IMR-90 (cell line): Measurements from ENCODE around the gene SIK3.
"Not testable (repeated sequence)": the region's sequence is repeated elsewhere in the genome, so short reads cannot be mapped to it uniquely, and the experiment has no call there.

Experiments
- CEBPB ChIP-seq: IDR thresholded peaks from 2 replicates; pipeline ENCODE4 v1.6.1; 2012; ENCODE audit warnings: low read depth, low read length, improper control_type of control experiment
- FOS ChIP-seq: fragments of 150-350 bp; IDR thresholded peaks from 2 replicates; pipeline ENCODE4 v1.6.1; 2016; ENCODE audit warnings: low read depth, low read length
- MXI1 ChIP-seq: IDR thresholded peaks from 2 replicates; pipeline ENCODE4 v1.6.1; 2012; ENCODE audit warnings: low read depth, mild to moderate bottlenecking, low read length, moderate library complexity, borderline replicate concordance
- POLR2A ChIP-seq: IDR thresholded peaks from 2 replicates; pipeline ENCODE4 v1.6.1; 2012; ENCODE audit warnings: mild to moderate bottlenecking, low read depth, low read length
- RCOR1 ChIP-seq: IDR thresholded peaks from 2 replicates; pipeline ENCODE4 v1.6.1; 2012; ENCODE audit warnings: mild to moderate bottlenecking, low read length, improper control_type of control experiment; ENCODE audit not compliant: insufficient replicate concordance
- RFX5 ChIP-seq: IDR thresholded peaks from 2 replicates; pipeline ENCODE4 v1.8.0; 2012; ENCODE audit warnings: low read depth, mild to moderate bottlenecking, low read length, moderate library complexity
- SMC3 ChIP-seq: fragments of 150-350 bp; IDR thresholded peaks from 2 replicates; pipeline ENCODE4 v1.6.1; 2016; ENCODE audit warnings: low read depth, mild to moderate bottlenecking, antibody characterized with exemption, low read length, moderate library complexity
- TF ChIP-seq, protein P1 (sequence below): conservative IDR thresholded peaks from 2 replicates; pipeline ENCODE4 v1.5.1; 2012; ENCODE audit warnings: mild to moderate bottlenecking, low read depth, low read length, improper control_type of control experiment
- TF ChIP-seq, protein P2 (sequence below): fragments of 150-350 bp; IDR thresholded peaks from 2 replicates; pipeline ENCODE4 v1.6.1; 2016; ENCODE audit warnings: low read depth, mild to moderate bottlenecking, low read length, moderate library complexity, borderline replicate concordance

DNA sequence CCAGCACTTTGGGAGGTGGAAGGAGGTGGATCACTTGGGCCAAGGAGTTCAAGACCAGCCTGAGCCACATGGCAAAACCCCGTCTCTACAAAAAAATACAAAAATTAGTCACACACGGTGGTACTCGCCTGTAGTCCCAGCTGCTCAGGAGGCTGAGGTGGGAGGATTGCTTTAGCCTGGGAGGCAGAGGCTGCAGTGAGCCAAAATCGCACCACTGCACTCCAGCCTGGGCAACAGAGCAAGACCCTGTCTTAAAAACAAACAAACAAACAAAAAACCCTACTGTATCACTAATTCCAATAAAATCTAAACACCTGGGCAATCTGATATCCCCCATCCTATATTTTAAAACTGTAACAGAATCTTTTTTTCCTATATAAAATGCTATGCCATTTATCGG, 51.6 kb downstream of the SIK3 start:
- TF ChIP-seq, protein P1, sequence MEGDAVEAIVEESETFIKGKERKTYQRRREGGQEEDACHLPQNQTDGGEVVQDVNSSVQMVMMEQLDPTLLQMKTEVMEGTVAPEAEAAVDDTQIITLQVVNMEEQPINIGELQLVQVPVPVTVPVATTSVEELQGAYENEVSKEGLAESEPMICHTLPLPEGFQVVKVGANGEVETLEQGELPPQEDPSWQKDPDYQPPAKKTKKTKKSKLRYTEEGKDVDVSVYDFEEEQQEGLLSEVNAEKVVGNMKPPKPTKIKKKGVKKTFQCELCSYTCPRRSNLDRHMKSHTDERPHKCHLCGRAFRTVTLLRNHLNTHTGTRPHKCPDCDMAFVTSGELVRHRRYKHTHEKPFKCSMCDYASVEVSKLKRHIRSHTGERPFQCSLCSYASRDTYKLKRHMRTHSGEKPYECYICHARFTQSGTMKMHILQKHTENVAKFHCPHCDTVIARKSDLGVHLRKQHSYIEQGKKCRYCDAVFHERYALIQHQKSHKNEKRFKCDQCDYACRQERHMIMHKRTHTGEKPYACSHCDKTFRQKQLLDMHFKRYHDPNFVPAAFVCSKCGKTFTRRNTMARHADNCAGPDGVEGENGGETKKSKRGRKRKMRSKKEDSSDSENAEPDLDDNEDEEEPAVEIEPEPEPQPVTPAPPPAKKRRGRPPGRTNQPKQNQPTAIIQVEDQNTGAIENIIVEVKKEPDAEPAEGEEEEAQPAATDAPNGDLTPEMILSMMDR: not testable (repeated sequence)
- TF ChIP-seq, protein P2, sequence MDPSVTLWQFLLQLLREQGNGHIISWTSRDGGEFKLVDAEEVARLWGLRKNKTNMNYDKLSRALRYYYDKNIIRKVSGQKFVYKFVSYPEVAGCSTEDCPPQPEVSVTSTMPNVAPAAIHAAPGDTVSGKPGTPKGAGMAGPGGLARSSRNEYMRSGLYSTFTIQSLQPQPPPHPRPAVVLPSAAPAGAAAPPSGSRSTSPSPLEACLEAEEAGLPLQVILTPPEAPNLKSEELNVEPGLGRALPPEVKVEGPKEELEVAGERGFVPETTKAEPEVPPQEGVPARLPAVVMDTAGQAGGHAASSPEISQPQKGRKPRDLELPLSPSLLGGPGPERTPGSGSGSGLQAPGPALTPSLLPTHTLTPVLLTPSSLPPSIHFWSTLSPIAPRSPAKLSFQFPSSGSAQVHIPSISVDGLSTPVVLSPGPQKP: not testable (repeated sequence)
- not testable (repeated sequence) for TF ChIP-seq RCOR1, POLR2A, MXI1, CEBPB, RFX5, FOS, SMC3
